GM12891 (cell line): ENCODE results near the gene TEX28.

Experiments used
- DNase-seq: peaks from one replicate; pipeline ENCODE4 v3.0.0; 2011; ENCODE audit warnings: low spot score; ENCODE audit not compliant: insufficient read length
- FAIRE-seq: peaks from 2 replicates; lab custom pipeline; 2011; peaks lifted over from hg19 to GRCh38; lab: Jason Lieb, UNC
- PAX5 ChIP-seq: IDR thresholded peaks from 2 replicates; pipeline ENCODE4 v1.6.1; 2011; ENCODE audit warnings: low read length, moderate library complexity, mild to moderate bottlenecking; ENCODE audit not compliant: insufficient read depth, severe bottlenecking
- POLR2A ChIP-seq: IDR thresholded peaks from 2 replicates; pipeline ENCODE4 v1.6.1; 2011; ENCODE audit warnings: low read depth, low read length, control low read depth
- POLR2AphosphoS5 ChIP-seq: IDR thresholded peaks from 2 replicates; pipeline ENCODE4 v1.6.1; 2011; ENCODE audit warnings: low read depth, low read length, control low read depth
- POU2F2 ChIP-seq: IDR thresholded peaks from 2 replicates; pipeline ENCODE4 v1.6.1; 2011; ENCODE audit warnings: low read depth, mild to moderate bottlenecking, control low read depth, low read length, moderate library complexity
- SPI1 ChIP-seq: IDR thresholded peaks from 2 replicates; pipeline ENCODE4 v1.6.1; 2011; ENCODE audit warnings: low read depth, low read length, control low read depth
- TAF1 ChIP-seq: IDR thresholded peaks from 2 replicates; pipeline ENCODE4 v1.6.1; 2011; ENCODE audit warnings: low read depth, low read length, control low read depth

TEX28 gene

DNA sequence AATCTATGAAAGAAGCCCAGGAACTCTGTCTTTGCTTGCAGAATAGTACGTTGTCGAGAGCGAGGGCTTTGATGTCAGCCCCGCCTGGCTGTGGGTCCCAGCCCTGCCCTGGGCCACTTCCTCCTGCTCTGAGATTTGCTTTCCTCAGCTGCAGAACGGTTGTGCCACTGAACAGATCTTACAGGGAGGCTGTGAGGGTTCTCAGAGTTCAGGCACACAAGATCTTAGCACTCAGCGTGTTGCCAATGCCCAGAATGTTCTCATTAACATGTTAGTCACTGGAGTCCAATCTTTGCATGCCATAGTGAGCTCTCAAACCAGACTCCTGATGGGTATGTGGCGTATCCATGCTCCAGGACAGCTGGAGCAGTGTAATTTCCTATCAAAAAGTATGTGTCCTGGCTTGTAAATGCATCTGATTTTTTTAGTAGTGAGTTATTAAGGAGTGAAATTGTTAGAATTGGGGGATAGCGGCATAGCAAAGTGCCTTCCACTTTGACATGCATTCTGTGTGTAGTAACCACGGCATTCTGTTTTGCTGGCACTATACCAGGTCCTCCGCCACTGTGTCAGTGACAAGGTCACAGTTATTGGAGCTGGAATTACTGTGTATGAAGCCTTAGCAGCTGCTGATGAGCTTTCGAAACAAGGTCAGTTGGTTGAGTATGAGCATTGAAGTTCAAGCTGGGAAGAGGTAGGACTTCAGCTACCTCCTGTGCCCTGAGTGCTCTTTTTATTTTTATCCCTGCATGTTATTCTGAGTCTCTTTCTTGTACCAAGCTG is 32.3 kb upstream of the TEX28 start:
- DNase-seq, result no peak
- TF ChIP-seq PAX5, result no peak
- no peak for TF ChIP-seq POU2F2
- TF ChIP-seq POLR2A, result no peak
- TF ChIP-seq SPI1, result peak; percentile 40; the same call in 1 of the 2 replicates
- no peak for TF ChIP-seq POLR2AphosphoS5
- TF ChIP-seq TAF1, result no peak
- FAIRE-seq, result peak; percentile 95

DNA sequence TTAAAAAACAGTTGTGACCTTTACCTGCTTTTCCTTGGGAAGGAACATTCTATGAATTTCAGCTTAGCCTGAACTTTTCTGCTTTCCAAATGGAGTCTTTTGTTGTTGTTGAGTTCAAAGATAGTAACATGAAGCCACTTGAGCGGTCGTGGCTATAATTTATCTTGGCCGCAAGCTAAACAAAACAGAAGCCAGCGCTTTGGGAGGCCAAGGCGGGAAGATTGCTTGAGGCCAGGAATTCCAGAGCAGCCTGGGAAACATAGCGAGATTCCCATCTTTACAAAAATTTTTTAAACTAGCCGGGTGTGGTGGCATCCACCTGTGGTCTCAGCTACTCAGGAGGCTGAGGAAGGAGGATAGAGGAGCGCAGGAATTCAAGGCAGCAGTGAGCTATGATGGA is 30.6 kb upstream of the TEX28 start:
- TF ChIP-seq TAF1 (no peak), PAX5 (no peak), SPI1 (no peak), POLR2A (no peak), POU2F2 (no peak)
- no peak for DNase-seq
- FAIRE-seq, result no peak

DNA sequence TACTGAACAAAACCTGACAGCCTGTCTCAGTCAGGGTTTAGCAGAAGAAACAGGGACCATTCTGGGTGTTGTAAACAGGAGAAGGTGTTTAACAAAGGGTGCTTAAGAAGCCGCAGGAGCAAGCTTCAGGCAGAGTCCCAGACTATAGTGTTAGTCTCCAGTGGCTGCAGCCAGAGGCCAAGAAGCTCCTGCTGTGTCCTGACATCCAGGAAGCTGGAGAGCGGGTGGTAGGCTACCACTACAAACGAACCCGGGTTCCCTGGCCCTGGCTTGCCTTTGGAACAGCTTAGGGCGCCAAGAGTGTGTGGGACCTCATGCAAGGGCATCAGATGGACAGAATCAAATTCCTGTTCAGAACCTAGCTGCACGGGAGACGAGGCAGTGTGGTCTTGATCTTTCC is 28.6 kb upstream of the TEX28 start:
- TF ChIP-seq POU2F2 (no peak), PAX5 (no peak), POLR2A (no peak), TAF1 (no peak), POLR2AphosphoS5 (no peak), SPI1 (no peak)
- no peak for DNase-seq
- FAIRE-seq, result no peak

DNA sequence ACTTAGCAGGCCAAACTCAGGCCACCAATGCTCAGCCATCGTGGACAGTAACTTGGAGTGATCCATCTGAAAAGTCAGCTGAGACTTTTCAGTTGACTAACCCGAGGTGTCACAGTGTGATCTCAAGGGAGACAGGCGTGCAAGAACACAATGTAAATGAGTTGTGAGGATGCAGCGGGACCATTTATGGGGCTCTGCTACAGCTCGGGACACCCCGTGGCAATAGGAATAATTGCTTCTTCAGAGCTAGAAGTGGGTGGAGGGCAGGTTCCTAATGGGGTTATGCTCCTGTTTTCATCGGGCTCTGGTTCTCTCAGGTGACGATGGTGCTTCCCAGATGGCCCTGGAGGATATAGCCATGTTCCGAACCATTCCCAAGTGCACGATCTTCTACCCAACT is 28.0 kb upstream of the TEX28 start:
- peak; percentile 77 for FAIRE-seq
- no peak for DNase-seq
- TF ChIP-seq POU2F2 (no peak), POLR2AphosphoS5 (no peak), PAX5 (no peak), POLR2A (no peak), TAF1 (no peak), SPI1 (no peak)

DNA sequence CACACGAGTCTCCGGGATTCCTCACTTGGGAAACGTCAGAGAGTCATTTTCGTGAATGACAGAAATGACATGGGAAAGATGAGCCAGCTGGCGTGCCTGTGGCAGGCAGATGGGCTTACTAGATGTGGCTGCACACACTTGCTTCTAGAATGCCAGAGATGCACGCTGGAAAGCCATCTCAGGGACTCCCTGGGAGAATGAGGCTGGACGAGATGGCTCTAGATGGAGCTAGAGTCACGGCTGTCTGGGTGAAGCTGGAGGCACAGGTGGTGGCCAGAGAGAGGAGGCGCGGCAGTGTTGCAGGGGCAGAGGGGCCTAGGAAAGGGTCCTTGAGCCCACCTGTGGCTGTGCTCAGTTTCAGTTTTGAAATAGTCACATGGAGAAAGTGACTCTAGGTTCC is 26.7 kb upstream of the TEX28 start:
- FAIRE-seq, result peak; percentile 92
- no peak for DNase-seq
- TF ChIP-seq SPI1 (no peak), TAF1 (no peak), POLR2AphosphoS5 (no peak), PAX5 (no peak), POU2F2 (no peak), POLR2A (no peak)

DNA sequence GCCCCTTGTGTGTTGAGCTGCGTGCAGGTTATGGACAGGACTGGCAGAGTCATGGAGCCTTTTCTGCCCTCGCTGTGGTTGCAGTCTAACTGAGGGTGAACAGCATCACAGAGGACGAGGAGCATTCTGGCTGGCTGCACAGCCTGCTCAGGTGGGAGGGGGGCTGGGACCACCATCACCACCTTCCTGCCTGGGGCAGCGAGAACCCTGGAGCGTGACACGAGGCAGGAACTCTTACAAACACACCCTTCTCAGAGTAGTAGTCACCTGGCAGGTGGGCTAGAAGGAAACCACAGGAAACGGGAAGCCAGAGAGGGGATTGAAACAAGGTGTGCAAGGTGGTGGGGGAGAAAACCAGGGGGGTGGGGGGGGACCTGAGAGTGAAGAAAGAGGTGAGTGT is 26.2 kb upstream of the TEX28 start:
- DNase-seq (no peak), FAIRE-seq (peak; percentile 82)
- TF ChIP-seq POLR2A (no peak), SPI1 (peak; percentile 17; the same call in 1 of the 2 replicates)

DNA sequence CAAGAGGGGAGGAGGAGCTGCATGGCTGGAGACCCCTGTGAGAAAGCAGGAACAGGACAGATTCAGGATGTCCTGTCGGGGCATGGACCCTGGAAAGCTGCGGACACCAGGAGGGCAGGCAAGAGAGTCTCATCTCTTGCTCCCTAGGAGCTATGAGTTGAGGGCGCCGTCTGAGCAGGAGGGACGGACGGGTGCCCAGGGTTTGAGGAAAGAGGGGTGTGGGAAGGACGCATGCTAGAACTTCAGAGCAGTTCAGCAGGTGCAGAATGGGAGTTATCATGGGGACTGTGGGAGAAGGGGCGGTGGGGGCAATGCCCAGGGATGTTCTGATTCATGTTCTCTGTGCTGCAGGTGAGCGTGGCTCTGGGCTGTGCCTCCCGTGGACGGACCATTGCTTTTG is 25.5 kb upstream of the TEX28 start:
- no peak for FAIRE-seq
- TF ChIP-seq TAF1 (no peak), POLR2AphosphoS5 (no peak), PAX5 (no peak), SPI1 (no peak), POU2F2 (no peak), POLR2A (no peak)
- DNase-seq, result no peak

DNA sequence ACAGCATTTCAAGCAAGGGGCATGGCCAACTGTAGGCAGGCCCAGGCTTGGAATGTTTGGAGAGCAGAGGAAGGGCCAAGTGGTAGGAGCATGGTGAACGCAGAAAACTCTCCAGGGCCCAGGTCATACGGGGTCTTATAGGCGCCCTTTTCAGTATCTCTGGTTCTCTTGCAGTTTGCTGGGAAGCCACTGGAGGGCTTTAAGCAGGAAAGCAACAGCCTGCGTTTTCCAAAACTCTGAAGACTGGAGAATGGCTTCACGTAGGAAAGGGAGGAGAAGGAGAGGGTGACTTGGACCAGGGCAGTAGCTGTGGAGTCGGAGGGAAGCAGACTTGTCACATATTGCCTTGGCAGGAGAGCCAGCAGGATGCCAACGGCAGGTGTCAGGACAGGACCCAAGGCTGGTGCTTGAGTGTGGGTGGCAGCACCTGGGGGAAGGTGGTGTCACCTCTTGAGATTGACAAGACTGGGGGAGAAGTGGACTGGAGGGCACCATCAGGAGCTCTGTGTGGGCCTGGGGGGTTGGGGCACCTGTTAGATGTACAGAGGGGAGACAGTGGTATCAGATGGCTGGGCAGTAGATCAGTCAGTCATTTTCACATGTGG is 22.6 kb upstream of the TEX28 start:
- no peak for TF ChIP-seq TAF1
- no peak for TF ChIP-seq SPI1
- TF ChIP-seq PAX5, result no peak
- TF ChIP-seq POLR2AphosphoS5, result no peak
- TF ChIP-seq POU2F2, result no peak
- no peak for TF ChIP-seq POLR2A
- FAIRE-seq (no peak), DNase-seq (no peak)

DNA sequence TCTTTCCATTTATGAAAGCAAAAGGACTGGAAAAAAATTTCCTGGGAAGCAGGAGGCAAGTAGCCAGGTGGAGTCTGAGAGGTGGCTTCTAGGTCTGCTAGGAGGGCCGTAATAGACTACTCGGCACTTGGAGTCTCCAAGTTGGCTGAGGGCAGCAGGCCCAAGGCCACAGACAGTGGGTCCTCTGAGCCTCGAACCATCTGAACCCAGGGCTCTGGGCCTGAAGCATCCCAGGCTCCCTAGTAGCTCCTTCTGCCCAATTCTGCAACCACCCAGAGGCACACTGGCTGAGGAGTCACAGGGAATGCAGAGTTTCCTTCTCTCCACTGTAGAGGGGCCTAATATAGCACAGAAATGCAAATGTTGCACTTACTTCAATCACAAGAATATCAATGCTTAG is 20.5 kb upstream of the TEX28 start:
- TF ChIP-seq SPI1, result no peak
- no peak for TF ChIP-seq POLR2AphosphoS5
- no peak for TF ChIP-seq PAX5
- no peak for TF ChIP-seq TAF1
- no peak for TF ChIP-seq POLR2A
- no peak for TF ChIP-seq POU2F2
- no peak for DNase-seq
- FAIRE-seq, result no peak

DNA sequence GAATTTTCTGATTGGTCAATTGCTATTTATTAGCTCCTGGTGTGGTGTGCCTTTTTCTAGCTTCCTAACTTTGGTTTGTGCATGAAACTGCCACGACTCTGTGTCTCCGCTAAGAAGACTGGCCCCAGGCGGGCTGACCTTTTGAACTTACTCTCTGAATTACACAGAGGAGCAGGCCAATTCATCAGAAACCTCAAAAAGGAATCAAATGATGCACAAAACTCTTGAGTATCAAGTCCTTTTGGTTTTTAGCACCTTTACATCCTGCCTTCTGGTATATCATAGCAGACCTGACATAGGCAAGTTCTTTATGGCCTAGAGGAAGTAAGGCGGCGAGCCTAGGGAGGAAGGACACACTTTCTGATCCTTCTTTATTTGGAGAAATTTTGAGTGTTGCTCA is 18.2 kb upstream of the TEX28 start:
- no peak for FAIRE-seq
- no peak for TF ChIP-seq POLR2AphosphoS5
- no peak for TF ChIP-seq SPI1
- TF ChIP-seq POU2F2, result no peak
- no peak for TF ChIP-seq PAX5
- no peak for TF ChIP-seq POLR2A
- no peak for TF ChIP-seq TAF1
- DNase-seq, result no peak

DNA sequence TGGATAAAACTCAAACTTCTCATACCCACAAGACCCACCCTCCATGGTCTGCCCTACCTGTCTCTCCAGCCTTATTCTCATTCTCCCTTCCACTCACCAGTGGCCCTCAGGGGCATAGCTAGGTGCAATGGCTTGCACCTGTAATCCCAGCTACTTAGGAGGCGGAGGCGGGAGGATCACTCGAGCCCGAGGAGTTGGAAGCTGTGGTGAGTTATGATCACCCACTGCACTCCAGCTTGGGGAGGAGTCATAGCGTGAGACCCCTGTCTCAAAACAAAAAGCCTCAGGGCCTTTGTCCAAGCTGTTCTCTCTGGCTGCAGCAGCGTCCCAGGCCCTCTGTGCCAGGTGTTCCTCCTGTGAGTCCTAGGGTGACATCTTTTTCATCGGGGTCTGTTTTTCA is 17.2 kb upstream of the TEX28 start:
- FAIRE-seq, result no peak

More for the DNA sequence above, 17.2 kb upstream of the TEX28 start:
- no peak for DNase-seq
- TF ChIP-seq POLR2A (no peak), TAF1 (no peak), POLR2AphosphoS5 (no peak), POU2F2 (no peak), SPI1 (no peak), PAX5 (no peak)
